K562 (cell line): ENCODE results near the gene DET1. TPM values are rescaled to one million over a fixed set of nuclear protein-coding genes. Genes with fewer than 3 reads are reported as not detected.

Experiments used
- ATF4 ChIP-seq: fragments of 450-650 bp; formaldehyde crosslinking; IDR thresholded peaks from 2 replicates; pipeline ENCODE4 v1.4.0; 2022; ENCODE audit warnings: mild to moderate bottlenecking, moderate library complexity
- BACH1 ChIP-seq: fragments of 200-800 bp; sonication (Bioruptor generic); IDR thresholded peaks from 2 replicates; pipeline ENCODE4 v1.6.1; 2016; ENCODE audit warnings: missing genetic modification characterization, missing compliant biosample characterization
- DDX20 ChIP-seq: fragments of 450-650 bp; IDR thresholded peaks from 2 replicates; pipeline ENCODE4 v1.6.1; 2016; ENCODE audit warnings: missing genetic modification characterization, low read depth, mild to moderate bottlenecking, missing compliant biosample characterization, moderate library complexity
- E2F3 ChIP-seq: fragments of 250-450 bp; sonication (Bioruptor Pico); IDR thresholded peaks from 2 replicates; pipeline ENCODE4 v1.4.0; 2020; ENCODE audit warnings: mild to moderate bottlenecking
- ID3 ChIP-seq, 2 experiments: fragments of 250-450 bp in 1 of 2; fragments of 450-650 bp in 1 of 2; sonication (Bioruptor Pico) in 1 of 2; IDR thresholded peaks; 2 replicates each; pipeline versions ENCODE4 v1.6.1 to v1.8.0; 2016 to 2021; ENCODE audit warnings: mild to moderate bottlenecking in 2 of 2, moderate library complexity in 2 of 2, missing compliant biosample characterization in 1 of 2, missing genetic modification characterization in 1 of 2
- MECOM ChIP-seq: fragments of 250-450 bp; sonication (Bioruptor Pico); IDR thresholded peaks from 2 replicates; pipeline ENCODE4 v1.8.0; 2022; ENCODE audit warnings: inconsistent platforms
- MEF2D ChIP-seq: conservative IDR thresholded peaks from 2 replicates; pipeline ENCODE4 v1.6.1; 2016; ENCODE audit warnings: low read depth, missing genetic modification characterization, missing compliant biosample characterization
- PTRF ChIP-seq: fragments of 450-650 bp; IDR thresholded peaks from 2 replicates; pipeline ENCODE4 v1.6.1; 2016; ENCODE audit warnings: mild to moderate bottlenecking, missing genetic modification characterization, missing compliant biosample characterization
- RFX7 ChIP-seq: fragments of 250-450 bp; sonication (Bioruptor Pico); IDR thresholded peaks from 2 replicates; pipeline ENCODE4 v1.5.1; 2021; ENCODE audit warnings: mild to moderate bottlenecking
- SMAD4 ChIP-seq: fragments of 250-450 bp; sonication (Bioruptor Pico); conservative IDR thresholded peaks from 2 replicates; pipeline ENCODE4 v1.8.0; 2021; ENCODE audit warnings: inconsistent platforms, mild to moderate bottlenecking, moderate library complexity
- TSHZ1 ChIP-seq: fragments of 250-450 bp; sonication (Bioruptor Pico); IDR thresholded peaks from 2 replicates; pipeline ENCODE4 v1.4.0; 2020; ENCODE audit warnings: mild to moderate bottlenecking, moderate library complexity
- ZBTB34 ChIP-seq: fragments of 250-450 bp; sonication (Bioruptor Pico); IDR thresholded peaks from 2 replicates; pipeline ENCODE4 v1.8.0; 2021; ENCODE audit warnings: mild to moderate bottlenecking, moderate library complexity
- ZBTB9 ChIP-seq: fragments of 450-650 bp; formaldehyde crosslinking; IDR thresholded peaks from 2 replicates; pipeline ENCODE4 v1.4.0; 2020; ENCODE audit warnings: mild to moderate bottlenecking, moderate library complexity
- ZNF175 ChIP-seq: fragments of 200-800 bp; sonication (Bioruptor generic); IDR thresholded peaks from 2 replicates; pipeline ENCODE4 v1.6.1; 2016; ENCODE audit warnings: low read depth, mild to moderate bottlenecking, missing genetic modification characterization, missing compliant biosample characterization
- ZNF239 ChIP-seq: fragments of 250-450 bp; sonication (Bioruptor Pico); IDR thresholded peaks from 2 replicates; pipeline ENCODE4 v1.4.0; 2020; ENCODE audit warnings: mild to moderate bottlenecking
- ZNF395 ChIP-seq: fragments of 200-800 bp; sonication (Bioruptor generic); IDR thresholded peaks from 2 replicates; pipeline ENCODE4 v1.6.1; 2017; ENCODE audit warnings: missing genetic modification characterization, missing compliant biosample characterization
- polyA plus RNA-seq, 8 experiments: library from polyadenylated mRNA; depleted of rRNA in 4 of 8; stranded (reverse) in 5 of 8; unstranded in 3 of 8; fragments of >200 nt; fragmentation: Nextera tagmentation in 2 of 8; fragmentation: Illumina TruSeq in 1 of 8; extraction: Ambion mirVana in 2 of 8; extraction: Trizol in 1 of 8; gene quantifications; 2 replicates each; pipeline versions ENCODE4 v1.2.1 to v1.2.3, GENCODE V29; 2011 to 2014; ENCODE audit warnings: inconsistent platforms in 1 of 8, missing spikeins in 1 of 8
- total RNA-seq, 7 experiments: library from RNA; depleted of rRNA in 6 of 7; stranded (reverse); fragments of >200 nt in 6 of 7; fragmentation: Illumina TruSeq in 2 of 7; extraction: Trizol in 2 of 7; gene quantifications; 2 replicates each; pipeline versions ENCODE4 v1.2.1 to v1.2.3, GENCODE V29; 2011 to 2021; ENCODE audit warnings: low replicate concordance in 1 of 7

DET1 gene
- total and polyA plus RNA-seq, 9 of the 15 experiments (the other 6 are each of a cell fraction or from before 2014, with no cell fraction given) = 4.2 to 8.1 (median 6.0) TPM

- TF ChIP-seq MEF2D (peak; percentile 62; the same call in 1 of the 2 replicates), TSHZ1 (peak; percentile 87), ZNF175 (CRISPR knock-in tag) (peak; percentile 70; the same call in 1 of the 2 replicates), ZBTB34 (CRISPR knock-in tag) (0 out of 2 replicates have a peak, but pooled peaks have one; percentile 68), SMAD4 (CRISPR knock-in tag) (peak; percentile 78), MECOM (CRISPR knock-in tag) (peak; percentile 66; the same call in 1 of the 2 replicates), DDX20 (tag) (peak; percentile 80), ATF4 (peak; percentile 69; the same call in 1 of the 2 replicates), RFX7 (CRISPR knock-in tag) (0 out of 2 replicates have a peak, but pooled peaks have one; percentile 63), BACH1 (peak; percentile 20; the same call in 1 of the 2 replicates), E2F3 (CRISPR knock-in tag) (peak; percentile 62; the same call in 1 of the 2 replicates), ZBTB9 (CRISPR knock-in tag) (peak; percentile 78; the same call in 1 of the 2 replicates), ZNF395 (CRISPR knock-in tag) (peak; percentile 68; the same call in 1 of the 2 replicates), ID3 (CRISPR knock-in tag; IDR thresholded peaks at IDR 0.05) (peak; percentile 75; the same call in 1 of the 2 replicates), ID3 (tag; IDR thresholded peaks at IDR 0.05) (peak; percentile 96), PTRF (peak; percentile 86), ZNF239 (CRISPR knock-in tag) (peak; percentile 72)
Observed at GRCh38 chr15:88545578-88546247, 768 bp downstream of the DET1 start (continued).
